ENCODE results near the gene DICER1. TPM values are rescaled to one million over a fixed set of nuclear protein-coding genes. Genes with fewer than 3 reads are reported as not detected.
A peak's percentile ranks its signal among the peaks of the same experiment; 100 is the strongest.

The DICER1 gene
- total RNA-seq, 4 donors from 2014 or later: 64.7 to 137 (median 87.6) TPM

- DNase-seq (ENCODE audit: low spot score) (no peak), ATAC-seq (ENCODE audit: low FRiP score) (no peak)
- TF ChIP-seq, protein P1, sequence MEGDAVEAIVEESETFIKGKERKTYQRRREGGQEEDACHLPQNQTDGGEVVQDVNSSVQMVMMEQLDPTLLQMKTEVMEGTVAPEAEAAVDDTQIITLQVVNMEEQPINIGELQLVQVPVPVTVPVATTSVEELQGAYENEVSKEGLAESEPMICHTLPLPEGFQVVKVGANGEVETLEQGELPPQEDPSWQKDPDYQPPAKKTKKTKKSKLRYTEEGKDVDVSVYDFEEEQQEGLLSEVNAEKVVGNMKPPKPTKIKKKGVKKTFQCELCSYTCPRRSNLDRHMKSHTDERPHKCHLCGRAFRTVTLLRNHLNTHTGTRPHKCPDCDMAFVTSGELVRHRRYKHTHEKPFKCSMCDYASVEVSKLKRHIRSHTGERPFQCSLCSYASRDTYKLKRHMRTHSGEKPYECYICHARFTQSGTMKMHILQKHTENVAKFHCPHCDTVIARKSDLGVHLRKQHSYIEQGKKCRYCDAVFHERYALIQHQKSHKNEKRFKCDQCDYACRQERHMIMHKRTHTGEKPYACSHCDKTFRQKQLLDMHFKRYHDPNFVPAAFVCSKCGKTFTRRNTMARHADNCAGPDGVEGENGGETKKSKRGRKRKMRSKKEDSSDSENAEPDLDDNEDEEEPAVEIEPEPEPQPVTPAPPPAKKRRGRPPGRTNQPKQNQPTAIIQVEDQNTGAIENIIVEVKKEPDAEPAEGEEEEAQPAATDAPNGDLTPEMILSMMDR (IDR thresholded peaks at IDR 0.05): no peak
Measured at GRCh38 chr14:95162641-95163040, 5.3 kb upstream of the DICER1 start.

GRCh38 chr14:95157048-95157326 lies 342 bp downstream of the DICER1 start:
- DNase-seq (ENCODE audit: low spot score) (no peak), ATAC-seq (ENCODE audit: low FRiP score) (peak; percentile 33)
- TF ChIP-seq, protein P1 (IDR thresholded peaks at IDR 0.05): no peak

- TF ChIP-seq, protein P1 (IDR thresholded peaks at IDR 0.05): no peak
- DNase-seq (ENCODE audit: low spot score): no peak
- peak; percentile 31 for ATAC-seq (ENCODE audit: low FRiP score)
Measured at GRCh38 chr14:95156161-95157047, 925 bp downstream of the DICER1 start.

DNA sequence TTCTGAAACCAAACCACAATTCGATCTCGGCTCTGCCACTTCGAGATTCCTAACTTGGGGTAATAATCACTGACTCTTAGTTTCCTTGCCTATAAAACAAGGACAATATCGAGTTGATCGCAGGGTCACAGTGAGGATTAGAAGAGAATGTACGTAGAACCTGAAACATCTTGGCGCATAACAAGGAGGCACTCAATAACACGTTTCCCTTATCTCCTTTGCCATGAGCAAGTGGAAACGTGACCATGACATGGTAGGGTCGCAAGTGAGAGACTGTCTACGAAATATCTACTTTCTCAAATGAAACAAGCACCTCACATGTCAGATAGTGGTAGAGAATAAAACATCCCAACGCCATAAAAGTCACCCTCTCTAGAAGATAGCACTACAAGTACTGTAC lies 2.3 kb downstream of the DICER1 start:
- DNase-seq (ENCODE audit: low spot score): no peak
- TF ChIP-seq, protein P1 (IDR thresholded peaks at IDR 0.05): no peak
- ATAC-seq (ENCODE audit: low FRiP score): no peak

DNA sequence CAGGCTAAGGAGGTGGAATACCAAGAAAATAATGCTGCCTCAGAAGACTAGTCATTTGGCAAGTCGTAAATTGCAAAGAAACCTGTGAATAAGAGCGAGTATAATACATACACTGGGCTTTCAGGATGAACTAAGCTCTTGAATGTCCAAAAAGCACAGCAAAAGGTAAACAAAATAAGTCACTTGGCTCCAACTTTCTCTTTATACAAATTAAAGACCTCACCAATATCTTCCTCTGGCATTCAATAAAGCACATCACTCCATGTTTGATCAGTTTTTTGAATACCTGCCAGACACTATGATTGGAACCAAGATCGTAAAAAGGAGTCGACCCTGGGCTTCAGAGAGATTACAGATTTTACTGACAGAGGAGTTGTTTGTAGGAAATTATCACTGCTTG lies 3.5 kb downstream of the DICER1 start:
- ATAC-seq (ENCODE audit: low FRiP score) (no peak), DNase-seq (ENCODE audit: low spot score) (no peak)
- TF ChIP-seq, protein P1 (IDR thresholded peaks at IDR 0.05): no peak

- DNase-seq (ENCODE audit: low spot score) (no peak), ATAC-seq (ENCODE audit: low FRiP score) (no peak)
- TF ChIP-seq, protein P1 (IDR thresholded peaks at IDR 0.05): no peak
Measured at GRCh38 chr14:95151561-95151960, 5.8 kb downstream of the DICER1 start.

DNA sequence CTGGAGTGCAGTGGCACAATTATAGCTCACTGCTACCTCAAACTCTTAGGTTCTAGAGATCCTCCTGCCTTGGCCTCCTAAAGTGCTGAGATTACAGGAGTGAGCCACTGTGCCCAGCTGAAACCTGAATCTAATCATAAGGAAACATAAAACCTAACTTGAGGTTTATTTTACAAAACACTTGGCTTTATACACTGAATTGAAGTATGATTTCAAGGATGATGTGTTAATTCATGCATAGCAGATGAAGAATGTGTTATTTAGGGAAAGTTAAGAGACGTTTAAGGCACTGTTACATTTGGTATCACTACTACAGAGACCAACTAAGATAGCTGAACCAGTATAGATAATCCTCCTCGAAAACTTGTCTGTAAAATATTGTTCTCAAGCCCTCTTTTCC lies 6.4 kb downstream of the DICER1 start:
- TF ChIP-seq, protein P1 (IDR thresholded peaks at IDR 0.05): no peak
- ATAC-seq (ENCODE audit: low FRiP score): no peak
- no peak for DNase-seq (ENCODE audit: low spot score)

All from omental fat pad (tissue), 4 donors.